Stimulated activated CD4-positive, alpha-beta T cell treated with anti-CD3 and anti-CD28 coated beads, TNF-alpha, amount 100 ng/mL, for 24 hours (primary cell): ENCODE results near the gene TCF7.

ENCODE experiments used
- DNase-seq, 3 experiments: peaks; one replicate each; pipeline ENCODE4 v3.0.0-alpha.2; 2020; ENCODE audit warnings: low read depth in 3 of 3

The TCF7 gene

GRCh38 chr5:134090522-134090921, 24.0 kb upstream of the TCF7 start:
- DNase-seq, result no peak

- DNase-seq, result no peak
Observed at GRCh38 chr5:134091626-134092121, 22.8 kb upstream of the TCF7 start.

- no peak for DNase-seq
Observed at GRCh38 chr5:134092875-134093274, 21.6 kb upstream of the TCF7 start.

GRCh38 chr5:134093351-134093750, 21.1 kb upstream of the TCF7 start:
- no peak for DNase-seq

- no peak for DNase-seq
Observed at GRCh38 chr5:134095293-134095692, 19.2 kb upstream of the TCF7 start.

- DNase-seq, result no peak
Observed at GRCh38 chr5:134095887-134096589, 18.4 kb upstream of the TCF7 start.

GRCh38 chr5:134097211-134097749, 17.2 kb upstream of the TCF7 start:
- no peak for DNase-seq

GRCh38 chr5:134098690-134099089, 15.8 kb upstream of the TCF7 start:
- no peak for DNase-seq

GRCh38 chr5:134099288-134099872, 15.1 kb upstream of the TCF7 start:
- no peak for DNase-seq

GRCh38 chr5:134099939-134100282, 14.6 kb upstream of the TCF7 start:
- no peak for DNase-seq

GRCh38 chr5:134100283-134101091, 14.0 kb upstream of the TCF7 start:
- peak; percentile 70 to 85 (median 72) for DNase-seq

- peak in 2 of 3 experiments; percentile 57 to 73 for DNase-seq
Observed at GRCh38 chr5:134101686-134102439, 12.6 kb upstream of the TCF7 start.

- DNase-seq, result no peak
Observed at GRCh38 chr5:134103397-134103796, 11.1 kb upstream of the TCF7 start.

- no peak for DNase-seq
Observed at GRCh38 chr5:134103998-134104654, 10.4 kb upstream of the TCF7 start.

GRCh38 chr5:134106991-134107701, 7.3 kb upstream of the TCF7 start:
- no peak for DNase-seq

- DNase-seq, result no peak
Observed at GRCh38 chr5:134107779-134108178, 6.7 kb upstream of the TCF7 start.

- no peak for DNase-seq
Observed at GRCh38 chr5:134110382-134110781, 4.1 kb upstream of the TCF7 start.

GRCh38 chr5:134111741-134112647, 2.5 kb upstream of the TCF7 start:
- DNase-seq, result no peak

- DNase-seq, result no peak
Observed at GRCh38 chr5:134112726-134113362, 1.6 kb upstream of the TCF7 start.
